GM19468 (cell line): ENCODE data around the gene PIGW.
"Not testable (repeated sequence)": the region's sequence is repeated elsewhere in the genome, so short reads cannot be mapped to it uniquely, and the experiment has no call there.

ENCODE experiments used
- ATAC-seq: cut with Tn5 transposase; IDR thresholded peaks from one replicate; pipeline ENCODE4 v1.9.1; 2021; ENCODE audit warnings: mild to moderate bottlenecking, moderate library complexity, moderate number of reproducible peaks; ENCODE audit not compliant: unreplicated experiment; ENCODE audit errors: extremely low read depth

Gene PIGW

GRCh38 chr17:36507266-36507665, 27.5 kb upstream of the PIGW start:
- ATAC-seq: no peak

DNA sequence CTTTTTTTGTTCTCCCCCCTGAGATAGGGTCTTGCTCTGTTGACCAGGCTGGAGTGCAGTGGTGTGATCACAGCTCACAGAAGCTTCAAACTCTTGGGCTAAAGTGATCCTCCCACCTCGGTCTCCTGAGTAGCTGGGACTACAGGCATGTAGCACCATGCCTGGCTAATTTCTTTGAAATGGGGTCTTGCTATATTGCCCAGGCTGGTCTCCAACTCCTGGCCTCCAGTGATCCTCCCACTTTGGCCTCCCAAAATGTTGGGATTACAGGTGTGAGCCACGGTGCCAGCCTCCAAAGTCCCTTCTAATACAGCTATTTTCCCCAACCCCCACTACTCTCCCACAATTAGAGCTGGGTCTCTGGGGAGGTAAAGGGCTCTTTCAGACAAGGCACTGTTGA, 26.3 kb upstream of the PIGW start:
- ATAC-seq: not testable (repeated sequence)

DNA sequence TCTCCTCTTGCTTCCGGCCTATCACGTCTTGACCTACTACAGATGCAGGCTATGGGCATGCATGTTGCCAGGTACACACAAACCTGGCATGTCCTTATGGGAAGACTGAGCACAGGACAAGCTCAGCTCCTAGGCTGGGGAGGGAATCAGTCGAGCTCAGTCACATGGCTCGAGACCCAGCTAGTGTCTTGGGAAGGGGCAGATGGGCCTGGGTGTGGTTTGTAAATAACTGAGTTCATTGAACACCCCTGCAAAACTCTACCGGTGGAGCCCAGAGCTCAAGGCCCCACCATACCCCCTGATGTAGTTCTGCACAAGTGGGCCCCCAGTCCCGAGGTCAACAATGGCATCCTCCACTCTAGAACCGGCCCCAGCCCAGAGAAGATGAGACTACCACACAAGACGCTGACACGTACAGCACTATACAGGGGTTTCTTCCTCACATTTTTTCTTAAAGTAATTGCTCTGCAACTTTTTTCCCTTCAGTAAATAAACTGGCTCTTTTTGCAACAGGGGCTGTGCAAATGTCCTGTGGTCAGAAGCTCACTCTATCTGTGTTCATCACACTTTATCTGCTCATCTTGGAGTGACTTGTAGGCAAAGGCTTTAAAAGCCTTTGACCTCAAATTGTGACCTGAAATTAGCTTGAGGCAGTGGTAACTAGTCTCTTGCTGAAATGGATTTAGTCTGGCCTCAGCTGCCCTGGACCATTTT, 25.4 kb upstream of the PIGW start:
- ATAC-seq: no peak

- ATAC-seq: no peak
These were observed 24.2 kb upstream of the PIGW start for GRCh38 chr17:36510636-36511035.

GRCh38 chr17:36511216-36511615, 23.6 kb upstream of the PIGW start:
- ATAC-seq: no peak

GRCh38 chr17:36512641-36513040, 22.1 kb upstream of the PIGW start:
- no peak for ATAC-seq

DNA sequence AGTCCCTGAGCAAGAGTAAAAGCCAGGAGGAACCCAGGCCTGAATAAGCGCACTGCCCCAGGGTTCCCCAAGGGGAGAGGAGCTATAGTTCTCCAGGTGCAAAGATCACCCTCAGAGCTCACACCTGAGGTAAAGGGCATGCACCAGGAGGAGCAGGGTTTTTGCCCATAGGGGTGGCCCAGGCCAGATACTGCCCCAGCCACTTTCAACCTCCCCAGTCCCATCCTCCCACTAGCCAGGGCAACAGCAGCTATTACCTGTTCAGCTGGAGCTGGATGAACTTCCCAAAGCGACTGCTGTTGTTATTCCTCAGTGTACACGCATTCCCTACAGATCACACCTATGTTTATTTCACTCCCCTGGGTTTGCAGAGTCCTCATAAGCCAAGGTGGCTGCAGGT, 19.9 kb upstream of the PIGW start:
- ATAC-seq: no peak

GRCh38 chr17:36515837-36516236, 18.9 kb upstream of the PIGW start:
- ATAC-seq: no peak

DNA sequence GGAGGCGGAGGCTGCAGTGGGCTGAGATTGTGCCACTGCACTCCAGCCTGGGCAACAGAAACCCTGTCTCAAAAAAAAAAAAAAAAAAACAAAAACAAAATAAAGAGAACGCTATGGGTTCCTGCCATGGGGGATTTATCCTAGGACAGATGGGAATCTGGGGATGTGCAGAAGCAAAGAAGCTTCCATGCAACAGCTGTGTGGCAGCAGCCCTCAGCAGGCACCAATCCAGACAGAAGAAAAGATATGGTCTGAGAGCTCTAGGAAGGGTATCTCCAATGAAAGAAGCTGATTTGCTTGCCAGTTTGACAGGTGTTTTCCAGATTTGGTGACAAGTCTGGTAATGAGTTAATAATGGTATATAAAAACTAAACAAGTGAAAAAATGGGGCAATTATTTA, 11.7 kb upstream of the PIGW start:
- no peak for ATAC-seq

- ATAC-seq: no peak
These were observed 10.3 kb upstream of the PIGW start for GRCh38 chr17:36524428-36524876.

DNA sequence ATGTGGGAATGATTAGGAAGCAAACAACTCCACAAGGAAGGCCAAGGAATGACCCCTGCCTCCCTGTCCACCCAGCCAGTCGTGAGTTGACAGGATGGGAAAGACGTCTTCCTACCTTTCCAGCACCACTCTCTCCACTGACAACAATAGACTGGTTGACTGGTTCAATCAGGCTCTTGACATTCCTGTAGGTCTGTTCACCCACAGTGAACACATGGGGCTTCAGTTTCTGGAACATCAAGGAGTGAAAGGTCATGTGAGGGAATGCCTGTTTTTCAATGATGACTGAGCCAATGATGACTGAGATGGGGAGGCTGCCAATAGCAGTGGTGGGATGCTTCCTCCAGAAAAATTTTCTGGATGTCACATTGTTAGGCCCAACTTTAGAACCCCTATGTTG, 9.7 kb upstream of the PIGW start:
- ATAC-seq: no peak

DNA sequence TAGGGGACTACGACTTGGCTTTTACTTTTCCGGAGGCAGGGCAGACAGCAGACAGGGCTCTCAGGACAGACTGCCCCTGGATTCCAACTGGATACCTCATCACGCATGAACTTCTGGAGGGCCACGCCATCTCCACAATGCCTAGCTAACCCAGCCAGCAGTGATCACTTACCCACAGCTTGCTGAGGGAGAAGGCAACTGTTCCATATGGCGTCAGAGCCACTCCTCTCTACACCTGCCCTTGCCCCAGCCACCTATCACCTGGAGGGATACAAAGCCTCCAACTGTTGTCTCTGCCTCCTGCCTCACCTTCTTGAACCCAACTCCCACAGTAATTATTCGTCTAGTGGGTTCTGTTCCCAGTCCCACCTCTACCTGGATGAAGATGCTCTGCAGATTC, 8.9 kb upstream of the PIGW start:
- ATAC-seq: no peak

DNA sequence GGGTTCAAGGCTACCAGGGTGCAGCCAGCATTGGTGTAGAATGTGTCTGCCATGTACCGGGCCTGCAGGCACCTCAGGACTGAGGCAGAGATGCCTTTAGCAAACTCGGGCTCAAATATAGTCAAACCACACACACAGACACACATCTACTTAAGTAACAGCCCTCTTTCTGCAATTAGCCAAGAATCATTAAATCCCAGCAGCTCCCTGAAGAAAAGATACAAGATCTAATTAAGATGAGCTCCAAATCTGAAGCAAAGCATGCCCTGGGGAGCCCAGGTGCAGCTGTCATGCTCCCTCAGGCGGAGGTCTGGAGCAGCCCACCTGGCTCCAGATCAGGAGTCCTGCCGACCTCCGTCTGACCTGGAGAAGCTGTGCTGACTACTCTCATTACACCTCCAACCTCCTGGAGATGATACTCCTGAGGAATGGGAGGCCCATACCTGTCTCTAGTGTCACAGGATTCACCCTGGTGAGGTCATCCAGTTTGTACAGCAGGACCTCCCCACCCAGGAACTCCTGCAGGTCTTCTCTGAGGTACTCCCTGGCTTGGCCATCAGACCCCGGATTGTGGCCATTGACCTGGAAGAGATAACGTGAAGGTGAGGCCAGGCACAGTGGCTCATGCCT, 7.1 kb upstream of the PIGW start:
- no peak for ATAC-seq

DNA sequence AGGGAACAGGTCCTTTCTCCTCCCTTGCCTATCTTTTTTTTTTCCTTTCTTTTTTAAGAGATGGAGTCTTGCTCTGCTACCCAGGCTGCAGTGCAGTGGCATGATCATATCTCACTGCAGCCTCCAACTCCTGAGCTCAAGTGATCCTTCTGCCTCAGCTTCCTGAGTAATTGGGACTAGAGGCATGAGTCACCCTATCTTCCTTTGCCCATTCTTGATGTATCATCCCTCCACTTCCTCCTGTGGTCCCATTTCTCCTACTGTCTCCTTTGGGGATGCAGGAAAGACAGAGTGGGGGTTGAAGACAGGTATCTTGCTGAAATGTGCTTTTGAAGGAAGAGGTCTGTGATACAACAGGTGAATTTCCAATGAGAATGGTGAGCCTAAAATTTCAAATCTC, 5.7 kb upstream of the PIGW start:
- no peak for ATAC-seq

DNA sequence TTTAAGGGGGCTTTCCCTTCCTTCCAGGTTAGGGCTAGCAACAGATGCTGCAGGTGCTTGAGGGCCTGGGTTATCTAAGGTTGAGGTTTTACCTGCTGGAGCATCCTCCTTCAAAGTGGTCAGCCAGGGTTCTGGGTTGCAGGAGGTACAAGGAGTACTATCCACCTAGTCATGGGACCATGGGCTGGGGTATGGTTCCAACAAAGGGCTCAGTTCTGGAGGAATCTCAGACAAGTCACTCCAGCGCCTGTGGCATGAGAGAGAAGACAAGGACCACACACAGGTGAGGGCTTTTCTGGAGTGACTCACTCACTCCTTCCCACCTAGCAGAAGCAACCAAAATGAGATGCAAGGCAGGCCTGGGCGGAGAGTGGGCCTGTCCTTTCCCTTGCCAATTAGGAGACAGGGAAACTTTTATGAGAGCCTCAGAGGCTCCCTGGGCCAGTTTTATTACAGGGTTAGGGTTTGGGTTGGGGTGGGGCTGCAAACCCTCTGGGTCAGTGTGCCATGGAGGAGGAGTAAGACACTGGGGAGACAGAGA, 2.3 kb upstream of the PIGW start:
- ATAC-seq: no peak

DNA sequence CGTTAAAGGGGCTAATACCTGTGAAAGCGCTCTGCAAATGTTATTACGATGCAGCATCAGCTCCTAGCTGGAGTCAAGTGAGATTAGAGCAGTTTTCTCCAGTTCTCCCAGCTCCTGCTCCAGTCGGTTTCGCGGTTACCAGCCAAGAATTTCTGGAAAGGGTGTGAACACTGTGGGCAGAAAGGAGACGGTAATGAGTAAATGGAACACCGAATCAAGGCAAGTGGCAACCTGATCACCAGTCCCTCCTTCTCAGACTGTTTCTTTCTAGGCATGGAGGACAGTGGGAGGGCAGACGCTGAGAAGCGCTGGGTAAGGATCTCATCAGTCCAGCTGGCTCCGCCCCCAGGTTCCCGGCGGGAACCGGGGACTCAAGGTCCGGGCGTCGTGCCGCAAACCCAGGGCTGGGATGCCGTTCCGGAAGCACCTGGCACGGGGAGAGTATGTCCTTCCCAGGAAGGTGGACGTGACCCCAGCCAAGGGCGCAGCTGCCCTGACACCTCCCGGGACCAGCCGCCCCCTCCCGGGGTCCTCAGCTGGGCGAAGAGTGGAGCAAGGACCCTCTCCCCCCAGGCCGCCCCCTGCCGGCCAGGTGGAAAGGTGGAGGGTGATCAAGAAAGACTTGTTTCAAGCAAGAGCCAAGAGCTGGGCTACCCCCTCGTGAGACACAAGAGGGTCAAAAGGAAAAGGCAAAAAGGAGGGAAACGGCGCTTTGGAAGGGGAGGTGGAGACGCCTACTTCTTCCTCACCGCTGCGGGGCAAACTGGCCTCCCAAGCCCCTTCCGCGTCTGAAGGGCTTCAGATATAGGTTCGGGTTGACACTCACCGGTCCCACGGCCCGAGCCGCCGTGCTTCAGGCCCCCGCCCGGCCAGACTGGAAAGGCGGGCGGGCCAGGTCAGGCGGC, 600 bp upstream of the PIGW start:
- ATAC-seq: no peak

- ATAC-seq: no peak
These were observed 888 bp downstream of the PIGW start for GRCh38 chr17:36535669-36536081.

- ATAC-seq: no peak
These were observed 5.9 kb downstream of the PIGW start for GRCh38 chr17:36540696-36541095.

- ATAC-seq: no peak
These were observed 8.0 kb downstream of the PIGW start for GRCh38 chr17:36542755-36543154.

- no peak for ATAC-seq
These were observed 9.2 kb downstream of the PIGW start for GRCh38 chr17:36544044-36544306.
